Stimulated activated CD8-positive, alpha-beta memory T cell treated with anti-CD3 and anti-CD28 coated beads, Interleukin-15, amount 100 ng/mL, for 24 hours (primary cell): Measurements from ENCODE around the gene LCE3B.

Experiments
- DNase-seq: peaks from one replicate; pipeline ENCODE4 v3.0.0-alpha.2; 2020; ENCODE audit warnings: low read depth

Gene LCE3B

DNA sequence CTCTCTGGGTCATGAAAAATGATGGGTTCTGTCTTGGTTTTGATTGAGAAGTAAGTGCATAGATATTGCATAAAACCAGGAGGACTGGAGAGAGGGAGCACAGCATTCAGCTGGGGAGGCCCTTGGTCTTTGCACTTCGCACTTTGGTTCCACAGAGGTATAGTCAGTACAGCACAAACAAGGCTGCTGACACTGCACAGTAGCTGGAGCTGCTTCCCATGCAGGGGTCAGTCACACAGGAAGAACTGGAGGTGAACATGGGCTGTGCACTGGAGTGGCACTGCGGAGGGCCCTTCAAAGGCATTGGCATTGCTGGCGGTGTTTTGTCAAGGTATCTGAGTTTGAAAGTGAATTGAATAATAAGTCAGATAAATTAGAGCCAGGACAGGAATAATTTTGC is 45.0 kb downstream of the LCE3B start:
- DNase-seq = no peak

DNA sequence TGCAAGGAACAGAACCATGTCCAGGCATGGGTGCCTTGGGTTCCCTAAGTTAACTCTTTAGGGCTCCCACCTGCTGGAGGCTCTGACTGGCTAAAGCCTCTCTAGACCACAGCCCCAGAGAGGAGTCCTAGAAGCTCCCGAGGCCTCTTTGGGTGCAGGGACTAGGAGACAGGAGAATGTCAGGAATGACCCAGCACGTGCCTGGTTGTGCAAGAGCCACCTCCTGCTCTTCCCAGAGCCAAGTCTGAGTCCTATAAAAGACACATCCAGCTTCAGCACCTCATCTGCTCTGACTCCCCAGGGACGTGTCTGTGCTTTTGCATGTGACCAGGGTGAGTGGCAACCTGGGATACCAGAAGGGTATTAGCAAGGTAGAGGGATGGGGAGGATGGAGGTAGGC is 49.5 kb downstream of the LCE3B start, which contains the start of gene LCE2D:
TSS of gene LCE2D (plus strand) at position 283 of the 400 bp plus-strand sequence. CDS start 726 bp downstream, outside the sequence.
- DNase-seq = no peak
